Measurements from ENCODE around the gene TBX2.
"Not testable (repeated sequence)": the region's sequence is repeated elsewhere in the genome, so short reads cannot be mapped to it uniquely, and the experiment has no call there.

Gene TBX2

GRCh38 chr17:61414141-61414935 is 14.7 kb downstream of the TBX2 start:
- DNase-seq (ENCODE audit: low spot score) = no peak

GRCh38 chr17:61414936-61415251 is 15.3 kb downstream of the TBX2 start:
- no peak for DNase-seq (ENCODE audit: low spot score)

DNA sequence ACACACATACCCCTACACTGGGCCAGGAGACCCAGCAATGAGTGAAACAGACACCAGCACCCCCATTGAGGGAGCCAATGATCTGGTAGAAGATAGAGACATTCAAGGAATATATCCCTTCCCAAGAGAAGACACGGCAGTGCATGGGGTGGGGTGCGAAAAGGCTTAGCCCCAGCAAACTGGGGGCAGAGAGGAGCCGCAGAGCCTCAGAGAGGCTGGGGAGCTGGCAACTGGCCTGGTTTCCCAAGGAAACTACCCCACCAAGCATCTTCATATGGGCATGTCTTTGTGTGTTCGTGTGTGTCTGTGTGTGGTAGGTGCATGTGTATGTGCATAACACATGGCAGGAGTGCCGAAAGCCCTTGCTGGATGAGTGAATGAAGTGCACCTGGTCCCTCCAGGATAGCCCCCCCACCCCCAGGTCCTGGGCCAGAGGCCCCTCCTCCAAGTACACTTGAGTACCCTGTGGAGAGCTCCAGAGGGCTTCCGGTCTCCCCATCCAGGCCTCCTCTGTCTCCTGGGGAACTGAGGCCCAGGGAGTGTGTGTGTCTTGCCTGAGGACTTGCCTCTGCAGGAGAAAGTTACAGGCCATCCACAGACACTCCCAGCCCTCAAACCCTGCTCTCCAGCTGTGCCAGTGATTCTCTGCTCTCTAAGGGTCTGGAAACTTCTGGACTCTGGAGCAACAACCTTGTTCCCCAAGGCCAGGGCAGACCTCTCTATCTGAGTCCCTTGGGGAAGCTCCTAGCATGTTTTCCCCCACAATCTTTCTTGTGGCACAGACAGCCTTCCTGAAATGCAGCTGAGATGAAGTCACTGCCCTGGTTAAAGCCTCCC is 15.9 kb downstream of the TBX2 start:
- no peak for DNase-seq (ENCODE audit: low spot score)

DNA sequence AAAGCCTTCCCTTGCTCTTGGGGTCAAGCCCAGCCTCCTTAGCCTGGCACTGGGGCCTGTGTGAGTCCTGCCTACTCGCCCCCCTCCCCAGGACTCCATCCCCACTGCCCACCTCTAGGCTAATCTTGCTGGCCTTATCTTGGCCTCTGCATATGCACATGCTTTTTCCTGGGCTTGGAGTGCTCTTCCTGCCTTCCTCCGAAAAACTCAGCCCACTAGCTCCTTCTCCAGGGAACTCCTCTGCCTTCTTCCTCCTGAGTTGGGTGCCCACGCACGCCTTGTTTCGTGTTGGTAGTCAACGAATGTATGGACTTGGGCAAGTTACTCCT is 16.5 kb downstream of the TBX2 start:
- DNase-seq (ENCODE audit: low spot score) = no peak

- DNase-seq (ENCODE audit: low spot score) = peak; percentile 85
Measured at GRCh38 chr17:61416540-61417363, 17.1 kb downstream of the TBX2 start.

DNA sequence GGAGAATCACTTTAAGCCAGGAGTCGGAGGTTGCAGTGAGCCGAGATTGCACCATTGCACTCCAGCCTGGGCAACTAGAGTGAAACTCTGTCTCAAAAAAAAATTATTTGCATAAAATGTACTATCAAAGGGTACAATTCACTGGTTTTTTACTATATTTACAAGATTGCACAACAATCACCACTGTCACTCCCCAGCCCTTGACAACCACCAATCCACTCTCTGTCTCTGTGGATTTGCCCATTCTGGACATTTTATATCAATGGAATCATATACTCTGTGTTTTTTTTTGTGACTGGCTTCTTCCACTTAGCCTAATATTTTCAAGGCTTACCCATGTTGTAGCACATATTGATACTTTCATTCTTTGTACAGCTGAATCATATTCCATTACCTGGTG is 18.8 kb downstream of the TBX2 start:
- no peak for DNase-seq (ENCODE audit: low spot score)

DNA sequence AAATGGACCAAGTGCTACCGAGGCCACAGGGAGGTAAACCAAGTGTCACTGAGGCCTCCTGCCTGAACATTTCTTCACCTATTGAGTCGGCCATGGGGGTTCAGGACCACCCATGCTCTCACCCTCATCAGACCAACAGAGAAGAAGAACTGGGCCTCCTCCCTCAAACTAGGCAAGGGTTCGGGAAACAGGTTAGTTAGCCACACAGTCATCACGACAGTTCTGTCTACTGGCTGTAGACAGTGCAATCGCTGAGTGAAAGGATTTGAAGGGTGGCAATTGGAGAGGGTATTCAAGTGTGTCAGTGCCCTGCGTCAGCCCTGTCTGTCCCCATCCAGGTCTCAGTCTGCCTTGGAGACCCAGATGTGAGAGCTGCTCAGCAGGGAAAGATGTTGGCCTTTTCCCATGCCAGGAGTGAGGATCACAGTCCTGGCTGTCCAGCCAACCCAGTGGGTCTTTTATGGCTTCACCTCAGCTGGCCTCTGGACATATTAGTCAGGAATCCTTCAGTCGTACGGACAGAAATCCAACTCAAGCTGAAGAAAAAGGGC is 19.9 kb downstream of the TBX2 start:
- DNase-seq (ENCODE audit: low spot score) = no peak

DNA sequence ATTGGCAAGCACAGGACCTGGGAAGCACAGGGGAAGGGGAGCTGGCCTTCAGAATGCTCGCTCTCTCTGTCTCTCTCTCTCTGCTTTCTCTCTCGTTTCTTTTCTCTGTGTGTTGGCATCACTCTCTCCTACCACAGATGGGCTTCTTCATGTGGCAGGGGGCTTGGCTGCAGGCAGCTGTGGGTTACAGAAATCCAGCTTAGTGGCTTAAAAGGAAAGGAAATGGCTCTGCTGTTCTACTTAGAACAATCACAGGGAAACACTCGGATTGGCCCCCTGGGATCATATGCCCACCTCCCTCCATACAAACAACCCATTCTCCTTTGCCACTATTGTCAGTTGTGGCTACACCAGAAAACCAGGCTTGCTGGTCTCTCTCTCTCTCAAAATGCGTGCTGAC is 20.4 kb downstream of the TBX2 start:
- DNase-seq (ENCODE audit: low spot score) = no peak

DNA sequence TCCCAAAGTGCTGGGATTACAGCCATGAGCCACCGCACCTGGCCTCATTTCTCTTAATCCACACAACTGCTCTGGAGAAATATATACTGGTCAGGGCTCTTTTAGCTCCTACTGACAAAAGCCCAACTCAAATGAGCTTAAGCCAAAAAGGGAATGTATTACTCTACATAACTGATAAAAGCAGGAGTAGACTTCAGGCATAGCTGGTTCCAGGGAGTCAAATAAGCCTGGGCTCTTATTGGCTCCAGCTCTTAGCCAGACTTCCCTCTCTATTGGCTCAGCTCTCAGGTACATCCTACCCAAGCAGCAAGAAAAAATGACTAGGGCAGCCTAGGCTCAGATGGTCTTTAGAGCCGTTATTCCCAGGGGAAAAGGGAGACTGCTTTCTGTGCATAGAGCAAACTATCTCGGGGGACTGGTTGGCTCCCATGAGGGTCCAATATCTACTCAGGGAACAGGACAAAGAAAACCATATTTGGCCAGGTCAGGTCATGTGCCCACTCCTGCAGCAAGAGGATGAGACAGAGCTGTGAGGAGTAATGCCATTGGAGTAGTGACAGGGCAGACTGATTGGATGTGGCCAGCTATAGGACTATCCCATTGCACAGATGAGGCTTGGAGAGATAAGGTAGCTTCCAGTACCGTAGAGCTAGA is 21.2 kb downstream of the TBX2 start:
- no peak for DNase-seq (ENCODE audit: low spot score)

DNA sequence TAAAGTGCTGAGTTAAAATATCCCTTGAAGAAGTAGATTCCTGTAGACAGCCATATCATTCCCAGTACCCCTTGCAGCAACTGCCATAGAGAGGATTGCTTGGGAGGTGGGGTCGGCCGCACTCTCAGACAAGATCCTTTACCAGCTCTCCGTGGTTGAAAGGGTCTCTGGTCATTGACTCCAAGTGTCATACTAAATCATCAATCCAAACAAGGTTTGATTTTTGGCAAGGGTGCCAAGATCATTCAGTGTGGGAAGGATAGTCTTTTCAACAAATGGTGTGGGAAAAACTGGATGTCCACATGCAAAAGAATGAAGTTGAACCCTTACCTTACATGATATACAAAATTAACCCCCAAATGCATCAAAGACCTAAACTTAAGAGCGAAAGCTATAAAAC is 21.8 kb downstream of the TBX2 start:
- no peak for DNase-seq (ENCODE audit: low spot score)

DNA sequence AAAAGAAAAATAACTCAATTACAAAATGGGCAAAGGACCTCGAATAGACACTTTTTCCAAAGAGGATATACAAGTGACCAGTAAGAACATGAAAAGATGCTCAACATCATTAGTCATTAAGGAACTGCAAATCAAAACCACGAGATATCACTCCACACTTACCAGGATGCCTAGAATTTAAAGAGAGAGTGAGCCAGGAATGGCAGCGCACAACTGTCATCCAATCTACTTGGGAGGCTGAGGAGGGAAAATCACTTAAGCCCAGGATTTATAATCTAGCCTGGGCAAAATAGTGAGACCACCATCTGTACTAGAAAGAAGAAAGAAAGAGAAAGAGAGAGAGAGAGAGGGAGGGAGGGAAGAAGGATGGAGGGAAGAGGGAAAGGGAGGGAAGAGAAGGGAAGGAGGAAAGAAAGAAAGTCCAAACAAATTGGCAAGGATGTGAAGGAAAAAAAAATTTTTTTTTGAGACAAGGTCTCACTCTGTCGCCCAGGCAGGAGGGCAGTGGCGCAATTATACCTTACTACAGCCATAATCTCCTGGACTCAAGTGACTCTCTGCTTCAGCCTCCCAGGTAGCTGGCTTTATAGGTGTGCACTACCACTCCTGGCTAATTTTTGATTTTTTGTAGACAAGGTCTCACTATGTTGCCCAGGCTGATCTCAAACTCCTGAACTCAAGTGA is 22.6 kb downstream of the TBX2 start:
- no peak for DNase-seq (ENCODE audit: low spot score)

DNA sequence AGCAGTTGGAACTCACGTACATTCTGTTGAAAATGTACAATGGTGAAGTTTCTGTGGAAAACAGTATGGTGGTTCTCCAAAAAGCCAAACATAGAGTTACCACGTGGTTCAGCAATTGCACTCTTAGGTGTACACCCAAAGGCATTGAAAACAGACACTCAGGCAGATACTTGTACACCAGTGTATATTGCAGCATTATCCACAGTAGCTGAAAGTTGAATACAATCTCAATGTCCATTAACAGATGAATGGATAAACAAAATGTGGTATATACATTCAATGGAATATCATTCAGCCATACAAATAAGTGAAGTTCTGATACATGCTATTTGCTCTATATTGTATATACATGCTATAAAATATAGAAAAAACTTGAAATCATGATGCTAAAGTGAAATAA is 23.2 kb downstream of the TBX2 start:
- DNase-seq (ENCODE audit: low spot score) = no peak

DNA sequence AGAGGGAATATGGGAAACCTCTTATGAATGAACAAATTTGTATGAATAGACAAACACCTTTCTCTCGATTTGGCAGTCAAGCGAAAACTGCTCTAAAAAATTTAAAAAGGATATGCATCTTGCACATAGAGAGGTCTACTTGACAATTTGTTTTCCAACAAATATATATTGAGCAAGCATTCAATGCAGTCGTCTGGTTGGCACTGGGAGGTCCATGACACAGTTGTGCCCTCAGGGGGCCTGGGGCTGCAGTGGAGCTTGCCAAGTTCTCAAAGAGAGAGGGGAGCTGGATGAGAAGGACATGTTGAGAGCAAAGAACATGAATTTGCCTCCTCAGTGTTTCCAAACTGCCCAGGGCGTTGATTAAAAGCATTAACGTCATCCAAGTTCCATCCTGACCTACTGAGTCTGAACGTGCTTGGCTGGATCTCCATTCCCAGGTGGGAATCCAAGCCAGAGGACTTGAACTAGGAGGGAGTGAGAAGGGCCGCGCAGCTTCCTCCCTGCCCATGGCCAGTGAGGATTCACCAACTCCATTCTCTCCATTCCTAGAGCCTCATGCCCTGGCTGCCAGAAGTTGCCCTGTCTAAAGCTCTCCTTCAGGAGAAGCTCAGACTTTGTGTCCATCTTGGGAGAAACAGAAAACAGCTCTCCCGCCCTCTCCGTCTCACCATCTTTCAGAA is 24.5 kb downstream of the TBX2 start:
- DNase-seq (ENCODE audit: low spot score) = no peak

DNA sequence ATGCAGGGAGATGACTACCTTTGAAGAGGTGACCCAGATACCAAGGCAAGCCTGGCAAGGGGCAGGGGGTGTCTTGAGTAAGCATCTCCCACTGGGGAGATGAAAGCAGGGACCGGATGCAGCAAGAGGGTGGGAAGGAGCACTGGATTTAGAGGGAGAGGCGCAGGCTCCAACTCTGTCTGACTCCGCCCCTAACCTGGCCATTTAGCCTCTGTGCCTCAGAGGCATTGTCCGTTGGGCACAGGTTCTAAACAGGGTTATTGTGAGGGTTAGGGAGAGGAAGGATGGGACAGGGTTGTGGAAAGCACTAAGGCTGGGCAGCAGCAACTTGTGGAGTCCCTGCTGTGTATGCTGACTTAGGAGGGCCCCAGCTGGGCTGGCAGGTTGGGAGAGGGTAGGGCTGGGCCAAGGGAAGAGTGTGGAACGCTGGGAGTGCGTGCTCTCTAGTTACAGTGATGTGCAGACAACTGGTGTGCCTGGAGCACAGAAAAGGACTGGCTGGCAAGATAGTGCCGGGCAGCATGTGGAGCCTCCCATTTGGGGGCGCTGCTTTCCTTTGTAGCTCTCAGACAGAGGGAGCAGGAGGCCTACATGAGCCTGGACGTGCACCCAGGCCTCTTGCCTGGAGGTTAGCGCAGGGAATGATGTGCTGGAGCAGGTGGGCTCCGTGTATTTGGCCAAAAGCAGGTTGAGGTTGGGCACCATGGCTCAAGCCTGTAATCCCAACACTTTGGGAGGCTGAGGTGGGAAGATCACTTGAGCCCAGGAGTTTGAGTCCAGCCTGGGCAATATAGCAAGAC is 26.2 kb downstream of the TBX2 start:
- DNase-seq (ENCODE audit: low spot score) = no peak

GRCh38 chr17:61426482-61427304 is 27.1 kb downstream of the TBX2 start:
- DNase-seq (ENCODE audit: low spot score) = peak; percentile 79

- no peak for DNase-seq (ENCODE audit: low spot score)
Measured at GRCh38 chr17:61427567-61427966, 27.9 kb downstream of the TBX2 start.

GRCh38 chr17:61429274-61429673 is 29.6 kb downstream of the TBX2 start:
- DNase-seq (ENCODE audit: low spot score) = no peak

DNA sequence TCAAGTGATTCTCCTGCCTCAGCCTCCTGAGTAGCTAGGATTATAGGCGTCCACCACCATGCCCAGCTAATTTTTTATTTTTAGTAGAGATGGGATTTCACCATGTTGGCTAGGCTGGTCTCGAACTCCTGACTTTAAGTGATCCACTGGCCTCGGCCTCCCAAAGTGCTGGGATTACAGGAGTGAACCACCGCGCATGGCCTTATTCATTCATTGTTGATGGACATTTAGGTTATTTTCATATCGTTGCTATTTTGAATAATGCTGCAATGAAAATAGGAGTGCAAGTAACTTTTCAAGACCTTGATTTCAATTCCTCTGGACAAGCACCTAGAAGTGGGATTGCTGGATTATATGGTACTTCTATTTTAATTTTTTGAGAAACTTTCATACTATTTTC is 30.2 kb downstream of the TBX2 start:
- not testable (repeated sequence) for DNase-seq (ENCODE audit: low spot score)
